Glutamatergic neuron (in vitro differentiated cells): ENCODE measurements around the gene FA2H. TPM values are rescaled to one million over a fixed set of nuclear protein-coding genes. Genes with fewer than 3 reads are reported as not detected.

Source experiments
- DNase-seq: peaks from one replicate; pipeline ENCODE4 v3.0.0; 2022
- H3K27ac Mint-ChIP-seq: one replicate; pipeline ENCODE4 v1.8.0; 2020; ENCODE audit warnings: mild to moderate bottlenecking, mixed read lengths, inconsistent platforms; ENCODE audit not compliant: unreplicated experiment
- H3K27me3 Mint-ChIP-seq: one replicate; pipeline ENCODE4 v1.8.0; 2020; ENCODE audit warnings: mild to moderate bottlenecking, moderate library complexity, mixed read lengths, inconsistent platforms; ENCODE audit not compliant: unreplicated experiment
- H3K36me3 Mint-ChIP-seq: one replicate; pipeline ENCODE4 v1.8.0; 2020; ENCODE audit warnings: mild to moderate bottlenecking, mixed read lengths, inconsistent platforms; ENCODE audit not compliant: unreplicated experiment
- H3K4me1 Mint-ChIP-seq: one replicate; pipeline ENCODE4 v1.8.0; 2020; ENCODE audit warnings: mild to moderate bottlenecking, low read depth, mixed read lengths, inconsistent platforms; ENCODE audit not compliant: unreplicated experiment
- H3K4me3 Mint-ChIP-seq: one replicate; pipeline ENCODE4 v1.8.0; 2020; ENCODE audit warnings: mild to moderate bottlenecking, mixed read lengths, inconsistent platforms; ENCODE audit not compliant: unreplicated experiment
- H3K9me3 Mint-ChIP-seq: one replicate; pipeline ENCODE4 v1.8.0; 2020; ENCODE audit warnings: mild to moderate bottlenecking, moderate library complexity, mixed read lengths, inconsistent platforms; ENCODE audit not compliant: unreplicated experiment
- CTCF ChIP-seq: fragments of 200-600 bp; sonication (generic); IDR thresholded peaks from one replicate; pipeline ENCODE4 v1.5.0; 2021; ENCODE audit not compliant: partially characterized antibody, unreplicated experiment
- total RNA-seq: library from RNA; stranded (reverse); fragmentation: NEBNext Ultra II Directional; extraction: Animal tissue kit (Norgen Biotek cat#: 25700); gene quantifications from one replicate; pipeline ENCODE4 v1.2.1, GENCODE V29; 2021; ENCODE audit not compliant: unreplicated experiment

FA2H gene
- total RNA-seq, 1 donor from 2014 or later = not detected

GRCh38 chr16:74736531-74737157, 38.0 kb downstream of the FA2H start:
- TF ChIP-seq CTCF = no peak
- Mint-ChIP-seq H3K27me3 (peaks cover 2% of the 10 kb centered on the region), H3K27ac (no peak overlapping the region), H3K36me3 (no peaks in the 10 kb centered on the region), H3K4me1 (peaks cover 5% of the 10 kb centered on the region), H3K9me3 (no peaks in the 10 kb centered on the region), H3K4me3 (no peak overlapping the region)
- DNase-seq = no peak

GRCh38 chr16:74735554-74735953, 39.1 kb downstream of the FA2H start:
- H3K4me3 Mint-ChIP-seq = no peak overlapping the region
- no peaks in the 10 kb centered on the region for H3K36me3 Mint-ChIP-seq
- no peak for TF ChIP-seq CTCF
- no peak overlapping the region for H3K27ac Mint-ChIP-seq
- H3K27me3 Mint-ChIP-seq = peaks cover 2% of the 10 kb centered on the region
- H3K9me3 Mint-ChIP-seq = no peaks in the 10 kb centered on the region
- H3K4me1 Mint-ChIP-seq = peaks cover 5% of the 10 kb centered on the region
- no peak for DNase-seq

- H3K9me3 Mint-ChIP-seq = no peaks in the 10 kb centered on the region
- H3K4me3 Mint-ChIP-seq = no peak overlapping the region
- peak overlapping the region; percentile 20 for H3K27ac Mint-ChIP-seq
- peaks cover 5% of the 10 kb centered on the region for H3K4me1 Mint-ChIP-seq
- H3K27me3 Mint-ChIP-seq = peaks cover 2% of the 10 kb centered on the region
- no peak for DNase-seq
- H3K36me3 Mint-ChIP-seq = no peaks in the 10 kb centered on the region
- no peak for TF ChIP-seq CTCF
Measured at GRCh38 chr16:74735162-74735452, 39.5 kb downstream of the FA2H start.

GRCh38 chr16:74734361-74735161, 40.1 kb downstream of the FA2H start:
- no peaks in the 10 kb centered on the region for H3K9me3 Mint-ChIP-seq
- H3K27me3 Mint-ChIP-seq = no peaks in the 10 kb centered on the region
- no peak for TF ChIP-seq CTCF
- no peaks in the 10 kb centered on the region for H3K36me3 Mint-ChIP-seq
- no peak overlapping the region for H3K4me3 Mint-ChIP-seq
- peak overlapping the region; percentile 38 for H3K27ac Mint-ChIP-seq
- peak; percentile 42 for DNase-seq
- H3K4me1 Mint-ChIP-seq = peaks cover 5% of the 10 kb centered on the region

GRCh38 chr16:74732707-74733350, 41.8 kb downstream of the FA2H start:
- H3K36me3 Mint-ChIP-seq = no peaks in the 10 kb centered on the region
- no peak overlapping the region for H3K27ac Mint-ChIP-seq

More at GRCh38 chr16:74732707-74733350, 41.8 kb downstream of the FA2H start:
- no peak overlapping the region for H3K4me3 Mint-ChIP-seq
- DNase-seq = no peak
- H3K9me3 Mint-ChIP-seq = no peaks in the 10 kb centered on the region
- peaks cover 5% of the 10 kb centered on the region for H3K4me1 Mint-ChIP-seq
- H3K27me3 Mint-ChIP-seq = no peaks in the 10 kb centered on the region
- no peak for TF ChIP-seq CTCF
